Measurements from ENCODE around the gene TRAPPC3. TPM values are rescaled to one million over a fixed set of nuclear protein-coding genes. Genes with fewer than 3 reads are reported as not detected.

Gene TRAPPC3
- total and polyA plus RNA-seq, 9 of the 15 experiments (the other 6 are each of a cell fraction or from before 2014, with no cell fraction given): 20.6 to 141 (median 112) TPM

- TF ChIP-seq, protein P1, sequence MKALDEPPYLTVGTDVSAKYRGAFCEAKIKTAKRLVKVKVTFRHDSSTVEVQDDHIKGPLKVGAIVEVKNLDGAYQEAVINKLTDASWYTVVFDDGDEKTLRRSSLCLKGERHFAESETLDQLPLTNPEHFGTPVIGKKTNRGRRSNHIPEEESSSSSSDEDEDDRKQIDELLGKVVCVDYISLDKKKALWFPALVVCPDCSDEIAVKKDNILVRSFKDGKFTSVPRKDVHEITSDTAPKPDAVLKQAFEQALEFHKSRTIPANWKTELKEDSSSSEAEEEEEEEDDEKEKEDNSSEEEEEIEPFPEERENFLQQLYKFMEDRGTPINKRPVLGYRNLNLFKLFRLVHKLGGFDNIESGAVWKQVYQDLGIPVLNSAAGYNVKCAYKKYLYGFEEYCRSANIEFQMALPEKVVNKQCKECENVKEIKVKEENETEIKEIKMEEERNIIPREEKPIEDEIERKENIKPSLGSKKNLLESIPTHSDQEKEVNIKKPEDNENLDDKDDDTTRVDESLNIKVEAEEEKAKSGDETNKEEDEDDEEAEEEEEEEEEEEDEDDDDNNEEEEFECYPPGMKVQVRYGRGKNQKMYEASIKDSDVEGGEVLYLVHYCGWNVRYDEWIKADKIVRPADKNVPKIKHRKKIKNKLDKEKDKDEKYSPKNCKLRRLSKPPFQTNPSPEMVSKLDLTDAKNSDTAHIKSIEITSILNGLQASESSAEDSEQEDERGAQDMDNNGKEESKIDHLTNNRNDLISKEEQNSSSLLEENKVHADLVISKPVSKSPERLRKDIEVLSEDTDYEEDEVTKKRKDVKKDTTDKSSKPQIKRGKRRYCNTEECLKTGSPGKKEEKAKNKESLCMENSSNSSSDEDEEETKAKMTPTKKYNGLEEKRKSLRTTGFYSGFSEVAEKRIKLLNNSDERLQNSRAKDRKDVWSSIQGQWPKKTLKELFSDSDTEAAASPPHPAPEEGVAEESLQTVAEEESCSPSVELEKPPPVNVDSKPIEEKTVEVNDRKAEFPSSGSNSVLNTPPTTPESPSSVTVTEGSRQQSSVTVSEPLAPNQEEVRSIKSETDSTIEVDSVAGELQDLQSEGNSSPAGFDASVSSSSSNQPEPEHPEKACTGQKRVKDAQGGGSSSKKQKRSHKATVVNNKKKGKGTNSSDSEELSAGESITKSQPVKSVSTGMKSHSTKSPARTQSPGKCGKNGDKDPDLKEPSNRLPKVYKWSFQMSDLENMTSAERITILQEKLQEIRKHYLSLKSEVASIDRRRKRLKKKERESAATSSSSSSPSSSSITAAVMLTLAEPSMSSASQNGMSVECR (CRISPR knock-in tag; IDR thresholded peaks at IDR 0.05): no peak
- TF ChIP-seq SIN3A (IDR thresholded peaks at IDR 0.05; ENCODE audit: borderline replicate concordance in 2 of 2, control insufficient read depth in 1 of 2, low read depth in 2 of 2, low read length in 2 of 2) (peak in 1 of 2 experiments; percentile 24; a peak in 1 of 4 replicates), FOXK2 (conservative IDR thresholded peaks at IDR 0.05 in 1 of 2, IDR thresholded peaks at IDR 0.05 in 1 of 2; ENCODE audit: low read depth in 2 of 2) (peak in 1 of 2 experiments; percentile 94; a peak in 2 of 4 replicates), ZBTB17 (CRISPR knock-in tag; IDR thresholded peaks at IDR 0.05) (peak; percentile 36), PHF8 (IDR thresholded peaks at IDR 0.05; ENCODE audit: borderline replicate concordance, low read length) (peak; percentile 80), ZBTB26 (CRISPR knock-in tag; IDR thresholded peaks at IDR 0.05) (no peak), DMBX1 (CRISPR knock-in tag; IDR thresholded peaks at IDR 0.05; ENCODE audit: borderline replicate concordance) (no peak), ZNF24 (IDR thresholded peaks at IDR 0.05) (peak; percentile 21; the same call in 1 of the 2 replicates), KLF10 (CRISPR knock-in tag; IDR thresholded peaks at IDR 0.05) (no peak)
- TF ChIP-seq, protein P2, sequence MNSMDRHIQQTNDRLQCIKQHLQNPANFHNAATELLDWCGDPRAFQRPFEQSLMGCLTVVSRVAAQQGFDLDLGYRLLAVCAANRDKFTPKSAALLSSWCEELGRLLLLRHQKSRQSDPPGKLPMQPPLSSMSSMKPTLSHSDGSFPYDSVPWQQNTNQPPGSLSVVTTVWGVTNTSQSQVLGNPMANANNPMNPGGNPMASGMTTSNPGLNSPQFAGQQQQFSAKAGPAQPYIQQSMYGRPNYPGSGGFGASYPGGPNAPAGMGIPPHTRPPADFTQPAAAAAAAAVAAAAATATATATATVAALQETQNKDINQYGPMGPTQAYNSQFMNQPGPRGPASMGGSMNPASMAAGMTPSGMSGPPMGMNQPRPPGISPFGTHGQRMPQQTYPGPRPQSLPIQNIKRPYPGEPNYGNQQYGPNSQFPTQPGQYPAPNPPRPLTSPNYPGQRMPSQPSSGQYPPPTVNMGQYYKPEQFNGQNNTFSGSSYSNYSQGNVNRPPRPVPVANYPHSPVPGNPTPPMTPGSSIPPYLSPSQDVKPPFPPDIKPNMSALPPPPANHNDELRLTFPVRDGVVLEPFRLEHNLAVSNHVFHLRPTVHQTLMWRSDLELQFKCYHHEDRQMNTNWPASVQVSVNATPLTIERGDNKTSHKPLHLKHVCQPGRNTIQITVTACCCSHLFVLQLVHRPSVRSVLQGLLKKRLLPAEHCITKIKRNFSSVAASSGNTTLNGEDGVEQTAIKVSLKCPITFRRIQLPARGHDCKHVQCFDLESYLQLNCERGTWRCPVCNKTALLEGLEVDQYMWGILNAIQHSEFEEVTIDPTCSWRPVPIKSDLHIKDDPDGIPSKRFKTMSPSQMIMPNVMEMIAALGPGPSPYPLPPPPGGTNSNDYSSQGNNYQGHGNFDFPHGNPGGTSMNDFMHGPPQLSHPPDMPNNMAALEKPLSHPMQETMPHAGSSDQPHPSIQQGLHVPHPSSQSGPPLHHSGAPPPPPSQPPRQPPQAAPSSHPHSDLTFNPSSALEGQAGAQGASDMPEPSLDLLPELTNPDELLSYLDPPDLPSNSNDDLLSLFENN (IDR thresholded peaks at IDR 0.05; ENCODE audit: low read depth in 2 of 2, low read length in 2 of 2): no peak; a peak in 1 of 4 replicates
- TF ChIP-seq, protein P3, sequence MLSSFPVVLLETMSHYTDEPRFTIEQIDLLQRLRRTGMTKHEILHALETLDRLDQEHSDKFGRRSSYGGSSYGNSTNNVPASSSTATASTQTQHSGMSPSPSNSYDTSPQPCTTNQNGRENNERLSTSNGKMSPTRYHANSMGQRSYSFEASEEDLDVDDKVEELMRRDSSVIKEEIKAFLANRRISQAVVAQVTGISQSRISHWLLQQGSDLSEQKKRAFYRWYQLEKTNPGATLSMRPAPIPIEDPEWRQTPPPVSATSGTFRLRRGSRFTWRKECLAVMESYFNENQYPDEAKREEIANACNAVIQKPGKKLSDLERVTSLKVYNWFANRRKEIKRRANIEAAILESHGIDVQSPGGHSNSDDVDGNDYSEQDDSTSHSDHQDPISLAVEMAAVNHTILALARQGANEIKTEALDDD (IDR thresholded peaks at IDR 0.05): peak; percentile 52; the same call in 1 of the 2 replicates
- TF ChIP-seq, protein P4, sequence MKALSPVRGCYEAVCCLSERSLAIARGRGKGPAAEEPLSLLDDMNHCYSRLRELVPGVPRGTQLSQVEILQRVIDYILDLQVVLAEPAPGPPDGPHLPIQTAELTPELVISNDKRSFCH (CRISPR knock-in tag; IDR thresholded peaks at IDR 0.05): no peak
- TF ChIP-seq, protein P4 (tag; IDR thresholded peaks at IDR 0.05): no peak; the same call in 1 of the 2 replicates
Observed at GRCh38 chr1:36155408-36156328, 6.4 kb upstream of the TRAPPC3 start, which contains the start of gene MAP7D1 (continued).

Data from K562 (cell line).